ENCODE measurements around the gene PFKP. TPM values are rescaled to one million over a fixed set of nuclear protein-coding genes. Genes with fewer than 3 reads are reported as not detected.

Gene PFKP
- total RNA-seq, 4 donors from 2014 or later: 22.9 to 74.5 (median 43.8) TPM

GRCh38 chr10:3108575-3109105 is 41.3 kb downstream of the PFKP start:
- no peak overlapping the region for H3K27ac ChIP-seq
- no peak overlapping the region for H3K4me3 ChIP-seq
- no peak for DNase-seq
- no peaks in the 10 kb centered on the region for H3K36me3 ChIP-seq
- H3K27me3 ChIP-seq: no peaks in the 10 kb centered on the region
- H3K4me1 ChIP-seq: no peaks in the 10 kb centered on the region
- intact Hi-C loops (cut with DNase I; ENCODE audit: low total_unique reads): no loop called here
- no peak for TF ChIP-seq POLR2A (IDR thresholded peaks at IDR 0.05)
- TF ChIP-seq, protein P1, sequence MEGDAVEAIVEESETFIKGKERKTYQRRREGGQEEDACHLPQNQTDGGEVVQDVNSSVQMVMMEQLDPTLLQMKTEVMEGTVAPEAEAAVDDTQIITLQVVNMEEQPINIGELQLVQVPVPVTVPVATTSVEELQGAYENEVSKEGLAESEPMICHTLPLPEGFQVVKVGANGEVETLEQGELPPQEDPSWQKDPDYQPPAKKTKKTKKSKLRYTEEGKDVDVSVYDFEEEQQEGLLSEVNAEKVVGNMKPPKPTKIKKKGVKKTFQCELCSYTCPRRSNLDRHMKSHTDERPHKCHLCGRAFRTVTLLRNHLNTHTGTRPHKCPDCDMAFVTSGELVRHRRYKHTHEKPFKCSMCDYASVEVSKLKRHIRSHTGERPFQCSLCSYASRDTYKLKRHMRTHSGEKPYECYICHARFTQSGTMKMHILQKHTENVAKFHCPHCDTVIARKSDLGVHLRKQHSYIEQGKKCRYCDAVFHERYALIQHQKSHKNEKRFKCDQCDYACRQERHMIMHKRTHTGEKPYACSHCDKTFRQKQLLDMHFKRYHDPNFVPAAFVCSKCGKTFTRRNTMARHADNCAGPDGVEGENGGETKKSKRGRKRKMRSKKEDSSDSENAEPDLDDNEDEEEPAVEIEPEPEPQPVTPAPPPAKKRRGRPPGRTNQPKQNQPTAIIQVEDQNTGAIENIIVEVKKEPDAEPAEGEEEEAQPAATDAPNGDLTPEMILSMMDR (IDR thresholded peaks at IDR 0.05): no peak
- no peaks in the 10 kb centered on the region for H3K9me3 ChIP-seq

GRCh38 chr10:3109196-3109595 is 41.8 kb downstream of the PFKP start:
- Histone ChIP-seq H3K36me3 (no peaks in the 10 kb centered on the region), H3K4me3 (no peak overlapping the region), H3K4me1 (no peaks in the 10 kb centered on the region), H3K27me3 (no peaks in the 10 kb centered on the region), H3K9me3 (no peaks in the 10 kb centered on the region), H3K27ac (no peak overlapping the region)
- DNase-seq: no peak
- intact Hi-C loops (cut with DNase I; ENCODE audit: low total_unique reads): no loop called here
- TF ChIP-seq, protein P1 (IDR thresholded peaks at IDR 0.05): no peak
- no peak for TF ChIP-seq POLR2A (IDR thresholded peaks at IDR 0.05)

- DNase-seq: no peak
- Histone ChIP-seq H3K4me1 (no peaks in the 10 kb centered on the region), H3K36me3 (no peaks in the 10 kb centered on the region), H3K4me3 (no peak overlapping the region), H3K27ac (no peak overlapping the region), H3K9me3 (no peaks in the 10 kb centered on the region), H3K27me3 (no peaks in the 10 kb centered on the region)
- no peak for TF ChIP-seq POLR2A (IDR thresholded peaks at IDR 0.05)
- TF ChIP-seq, protein P1 (IDR thresholded peaks at IDR 0.05): no peak
- intact Hi-C loops (cut with DNase I; ENCODE audit: low total_unique reads): no loop called here
Observed at GRCh38 chr10:3109633-3110032, 42.3 kb downstream of the PFKP start.

GRCh38 chr10:3110782-3111620 is 43.7 kb downstream of the PFKP start:
- Histone ChIP-seq H3K4me3 (no peak overlapping the region), H3K4me1 (no peaks in the 10 kb centered on the region), H3K9me3 (no peaks in the 10 kb centered on the region), H3K36me3 (no peaks in the 10 kb centered on the region), H3K27ac (no peak overlapping the region), H3K27me3 (no peaks in the 10 kb centered on the region)
- no peak for TF ChIP-seq POLR2A (IDR thresholded peaks at IDR 0.05)
- TF ChIP-seq, protein P1 (IDR thresholded peaks at IDR 0.05): no peak
- DNase-seq: no peak
- intact Hi-C loops (cut with DNase I; ENCODE audit: low total_unique reads): no loop called here

GRCh38 chr10:3111621-3112163 is 44.3 kb downstream of the PFKP start:
- no peak overlapping the region for H3K4me3 ChIP-seq
- TF ChIP-seq POLR2A (IDR thresholded peaks at IDR 0.05): no peak
- TF ChIP-seq, protein P1 (IDR thresholded peaks at IDR 0.05): no peak
- intact Hi-C loops (cut with DNase I; ENCODE audit: low total_unique reads): no loop called here
- H3K4me1 ChIP-seq: no peaks in the 10 kb centered on the region
- no peaks in the 10 kb centered on the region for H3K9me3 ChIP-seq
- H3K27me3 ChIP-seq: no peaks in the 10 kb centered on the region
- DNase-seq: no peak
- H3K36me3 ChIP-seq: no peaks in the 10 kb centered on the region
- no peak overlapping the region for H3K27ac ChIP-seq
